Measurements from ENCODE around the gene HPF1. TPM values are rescaled to one million over a fixed set of nuclear protein-coding genes. Genes with fewer than 3 reads are reported as not detected.
"Not testable (repeated sequence)": the region's sequence is repeated elsewhere in the genome, so short reads cannot be mapped to it uniquely, and the experiment has no call there.

HPF1 gene
- total and polyA plus RNA-seq, 8 donors, result 5.9 to 19.9 (median 9.5) TPM

DNA sequence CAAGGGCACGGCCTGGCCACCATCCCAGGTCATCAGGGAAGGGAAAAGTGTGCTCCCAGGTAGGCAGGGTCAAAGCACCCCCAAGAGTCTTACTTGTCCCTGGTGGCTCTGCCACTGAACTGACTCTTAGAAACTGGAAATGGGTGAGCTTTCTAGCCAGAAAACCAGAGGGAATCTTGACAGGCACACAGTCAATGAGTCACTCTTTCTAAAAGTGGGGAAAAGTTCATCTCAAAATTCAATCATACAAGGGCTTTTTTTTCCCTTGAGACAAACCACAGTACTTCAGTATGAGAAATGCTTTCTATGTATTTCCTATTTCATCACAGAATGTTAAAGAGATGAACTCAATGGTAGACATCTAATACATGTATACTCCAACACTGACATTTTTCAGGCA lies 12.5 kb downstream of the HPF1 start:
- ATAC-seq, result no peak
- H3K27me3 ChIP-seq, result no peaks in the 10 kb centered on the region
- no peaks in the 10 kb centered on the region for H3K9me3 ChIP-seq
- intact Hi-C loops (cut with DNase I), result no loop called here
- no peak overlapping the region for H3K27ac ChIP-seq
- no peak for DNase-seq
- 83 to 96% methylated on average over 1 of the region's 1 CpG for WGBS, 2 donors
- TF ChIP-seq, protein P1, sequence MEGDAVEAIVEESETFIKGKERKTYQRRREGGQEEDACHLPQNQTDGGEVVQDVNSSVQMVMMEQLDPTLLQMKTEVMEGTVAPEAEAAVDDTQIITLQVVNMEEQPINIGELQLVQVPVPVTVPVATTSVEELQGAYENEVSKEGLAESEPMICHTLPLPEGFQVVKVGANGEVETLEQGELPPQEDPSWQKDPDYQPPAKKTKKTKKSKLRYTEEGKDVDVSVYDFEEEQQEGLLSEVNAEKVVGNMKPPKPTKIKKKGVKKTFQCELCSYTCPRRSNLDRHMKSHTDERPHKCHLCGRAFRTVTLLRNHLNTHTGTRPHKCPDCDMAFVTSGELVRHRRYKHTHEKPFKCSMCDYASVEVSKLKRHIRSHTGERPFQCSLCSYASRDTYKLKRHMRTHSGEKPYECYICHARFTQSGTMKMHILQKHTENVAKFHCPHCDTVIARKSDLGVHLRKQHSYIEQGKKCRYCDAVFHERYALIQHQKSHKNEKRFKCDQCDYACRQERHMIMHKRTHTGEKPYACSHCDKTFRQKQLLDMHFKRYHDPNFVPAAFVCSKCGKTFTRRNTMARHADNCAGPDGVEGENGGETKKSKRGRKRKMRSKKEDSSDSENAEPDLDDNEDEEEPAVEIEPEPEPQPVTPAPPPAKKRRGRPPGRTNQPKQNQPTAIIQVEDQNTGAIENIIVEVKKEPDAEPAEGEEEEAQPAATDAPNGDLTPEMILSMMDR (IDR thresholded peaks at IDR 0.05), result no peak
- no peak overlapping the region for H3K4me3 ChIP-seq
- no peak for FAIRE-seq
- no peaks in the 10 kb centered on the region for H3K4me1 ChIP-seq
- no peaks in the 10 kb centered on the region for H3K36me3 ChIP-seq

DNA sequence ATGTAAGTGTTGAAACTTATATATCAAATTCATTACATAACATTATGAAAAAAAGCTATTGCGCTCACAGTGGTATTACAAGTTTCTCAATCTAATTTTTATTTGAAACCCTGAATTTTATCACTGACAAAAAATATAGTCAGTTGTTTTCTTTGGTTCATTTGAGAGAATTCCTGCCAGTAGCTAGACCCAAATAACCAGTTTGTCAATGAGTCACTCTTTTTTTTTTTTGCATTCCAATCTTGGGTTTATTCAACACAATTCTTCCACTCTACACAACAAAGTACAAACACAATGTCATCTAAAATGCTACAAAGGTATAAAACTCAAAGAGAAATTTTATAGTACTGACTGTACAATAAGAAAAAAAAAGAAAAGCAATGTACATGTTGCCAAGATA lies 13.1 kb downstream of the HPF1 start:
- ATAC-seq (no peak), FAIRE-seq (no peak), DNase-seq (no peak)
- Histone ChIP-seq H3K9me3 (no peaks in the 10 kb centered on the region), H3K4me3 (no peak overlapping the region), H3K36me3 (no peaks in the 10 kb centered on the region), H3K27me3 (no peaks in the 10 kb centered on the region), H3K4me1 (no peaks in the 10 kb centered on the region), H3K27ac (no peak overlapping the region)
- TF ChIP-seq, protein P1 (IDR thresholded peaks at IDR 0.05), result no peak
- intact Hi-C loops (cut with DNase I), result no loop called here
- WGBS, 2 donors, result 97 to 98% methylated on average over 1 of the region's 1 CpG

DNA sequence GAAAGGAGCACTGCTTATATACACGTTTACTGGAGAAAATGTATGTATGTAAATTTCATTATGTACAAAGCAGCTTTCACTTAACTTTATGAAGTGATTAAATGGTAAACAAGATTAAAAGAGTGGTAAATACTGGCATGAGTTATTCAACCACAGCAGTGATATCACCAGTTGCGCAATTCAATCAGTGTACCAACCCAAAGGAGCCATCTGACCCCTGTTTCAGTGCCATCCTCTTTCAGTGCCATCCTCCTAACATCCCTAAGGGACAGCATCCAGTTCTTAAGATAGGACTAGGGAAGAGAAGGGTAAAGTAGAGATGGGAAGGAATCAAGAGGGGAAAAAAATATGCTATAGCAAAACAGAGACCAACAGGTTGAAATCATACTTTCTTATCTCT lies 16.2 kb downstream of the HPF1 start:
- TF ChIP-seq, protein P1 (IDR thresholded peaks at IDR 0.05), result no peak
- no peaks in the 10 kb centered on the region for H3K27me3 ChIP-seq
- H3K4me1 ChIP-seq, result no peaks in the 10 kb centered on the region
- H3K27ac ChIP-seq, result no peak overlapping the region
- WGBS, 2 donors, result 71 to 74% methylated on average over 2 of the region's 2 CpGs
- H3K4me3 ChIP-seq, result no peak overlapping the region
- ATAC-seq (no peak), FAIRE-seq (no peak), DNase-seq (no peak)
- H3K36me3 ChIP-seq, result peaks cover 0 to 4% (median 0%) of the 10 kb centered on the region in 3 donors
- no peaks in the 10 kb centered on the region for H3K9me3 ChIP-seq
- intact Hi-C loops (cut with DNase I), result no loop called here

DNA sequence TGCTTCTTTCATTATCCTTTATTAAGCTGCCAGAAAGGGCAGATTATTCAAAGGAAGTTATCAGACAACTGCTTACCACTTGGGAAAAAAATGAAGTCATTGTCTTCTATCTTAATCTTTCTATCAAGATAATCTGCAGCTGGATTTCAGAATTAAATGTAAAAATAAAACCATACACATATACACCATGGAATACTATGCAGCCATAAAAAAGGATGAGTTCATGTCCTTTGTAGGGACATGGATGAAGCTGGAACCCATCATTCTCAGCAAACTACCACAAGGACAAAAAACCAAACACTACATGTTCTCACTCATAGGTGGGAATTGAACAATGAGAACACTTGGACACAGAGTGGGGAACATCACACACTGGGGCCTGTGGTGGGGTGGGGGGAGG lies 19.1 kb downstream of the HPF1 start:
- H3K4me3 ChIP-seq; DNase-seq; ATAC-seq; H3K4me1 ChIP-seq; intact Hi-C loops (cut with DNase I); H3K36me3 ChIP-seq; H3K27me3 ChIP-seq; FAIRE-seq; H3K27ac ChIP-seq; H3K9me3 ChIP-seq: not testable (repeated sequence)

DNA sequence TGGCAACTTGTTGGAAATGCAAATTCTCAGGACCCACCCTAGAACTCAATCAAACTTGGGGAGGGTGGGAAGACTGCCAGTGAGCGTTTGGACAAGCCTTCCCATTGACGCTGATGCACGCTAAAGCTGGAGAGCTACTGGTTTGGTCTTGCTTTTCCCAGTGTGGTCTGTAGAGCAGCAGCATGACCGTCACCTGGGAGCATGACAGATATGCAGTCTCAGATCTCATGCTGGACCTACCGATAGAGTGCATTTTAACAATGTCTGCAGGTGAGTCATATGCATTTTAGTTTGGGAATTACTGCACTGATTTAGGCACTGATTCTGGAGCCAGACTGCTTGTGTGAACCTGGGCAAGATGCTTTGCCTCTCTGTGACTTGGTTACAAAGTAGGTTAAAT lies 27.2 kb downstream of the HPF1 start:
- Histone ChIP-seq H3K9me3 (no peaks in the 10 kb centered on the region), H3K4me1 (no peaks in the 10 kb centered on the region), H3K4me3 (no peak overlapping the region), H3K27ac (no peak overlapping the region), H3K36me3 (peaks cover 0 to 6% (median 0%) of the 10 kb centered on the region in 3 donors), H3K27me3 (no peaks in the 10 kb centered on the region)
- no peak for FAIRE-seq
- ATAC-seq, result no peak
- intact Hi-C loops (cut with DNase I), result no loop called here
- 85 to 92% methylated on average over 5 of the region's 5 CpGs for WGBS, 2 donors
- TF ChIP-seq, protein P1 (IDR thresholded peaks at IDR 0.05), result no peak
- DNase-seq, result no peak

DNA sequence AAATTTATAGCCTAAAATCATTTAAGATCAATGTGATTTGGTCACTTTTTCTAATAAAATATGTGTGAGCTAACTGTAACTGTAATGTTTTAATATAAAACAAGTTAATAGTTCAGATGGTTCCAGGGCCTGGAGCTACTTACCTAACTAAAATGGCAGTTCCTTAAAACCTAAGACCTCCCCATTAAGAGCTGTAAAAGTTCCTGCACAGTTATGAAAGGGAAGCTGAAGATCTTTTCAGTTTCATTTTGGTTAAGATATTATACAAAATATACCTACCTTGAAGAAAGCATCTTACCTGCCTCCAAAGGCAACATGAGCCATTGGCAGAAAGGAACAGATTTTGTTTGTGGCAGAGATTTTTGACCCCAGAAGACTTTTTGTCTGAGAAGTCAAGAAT lies 30.1 kb downstream of the HPF1 start:
- Histone ChIP-seq H3K36me3 (peaks cover 0 to 6% (median 0%) of the 10 kb centered on the region in 3 donors), H3K27ac (no peak overlapping the region), H3K4me1 (no peaks in the 10 kb centered on the region), H3K9me3 (no peaks in the 10 kb centered on the region), H3K4me3 (no peak overlapping the region), H3K27me3 (no peaks in the 10 kb centered on the region)
- TF ChIP-seq, protein P1 (IDR thresholded peaks at IDR 0.05), result no peak
- DNase-seq (no peak), FAIRE-seq (no peak), ATAC-seq (no peak)
- intact Hi-C loops (cut with DNase I), result no loop called here

All from pancreas (tissue), 10 donors.